KMS-11 (cell line): ENCODE results near the gene NDOR1.

Experiments used
- H2AFZ ChIP-seq: fragments of 200-600 bp; sonication (generic); 2 replicates; pipeline ENCODE4 v1.6.1; 2016; ENCODE audit warnings: antibody characterized with exemption, mixed run types, low read depth
- H3K27ac ChIP-seq: fragments of 200-600 bp; sonication (generic); 2 replicates; pipeline ENCODE4 v1.6.1; 2016; ENCODE audit warnings: mild to moderate bottlenecking, mixed run types
- H3K27me3 ChIP-seq: fragments of 200-600 bp; sonication (generic); 2 replicates; pipeline ENCODE4 v1.6.1; 2017; ENCODE audit warnings: mild to moderate bottlenecking, low read depth, mixed run types, moderate library complexity; ENCODE audit not compliant: insufficient read depth
- H3K36me3 ChIP-seq: fragments of 200-600 bp; sonication (generic); 2 replicates; pipeline ENCODE4 v1.6.1; 2017; ENCODE audit warnings: mild to moderate bottlenecking, mixed run types; ENCODE audit not compliant: insufficient read depth
- H3K4me1 ChIP-seq: fragments of 200-600 bp; sonication (generic); 2 replicates; pipeline ENCODE4 v1.6.1; 2016; ENCODE audit warnings: mild to moderate bottlenecking, low read depth, mixed run types; ENCODE audit not compliant: poor library complexity, severe bottlenecking
- H3K4me2 ChIP-seq: fragments of 200-600 bp; sonication (generic); 2 replicates; pipeline ENCODE4 v1.7.0; 2016; ENCODE audit warnings: mild to moderate bottlenecking, mixed run types
- H3K4me3 ChIP-seq: fragments of 200-600 bp; sonication (generic); IDR thresholded peaks from 2 replicates; pipeline ENCODE4 v1.6.1; 2017; ENCODE audit warnings: low read depth, low read length, mixed read lengths; ENCODE audit not compliant: insufficient read depth
- H3K79me2 ChIP-seq: fragments of 200-600 bp; sonication (generic); 2 replicates; pipeline ENCODE4 v1.6.1; 2016; ENCODE audit warnings: low read depth, mixed run types; ENCODE audit not compliant: insufficient read depth
- H3K9ac ChIP-seq: fragments of 200-600 bp; sonication (generic); 2 replicates; pipeline ENCODE4 v1.6.1; 2016; ENCODE audit warnings: mild to moderate bottlenecking, mixed run types
- H4K20me1 ChIP-seq: fragments of 200-600 bp; sonication (generic); 2 replicates; pipeline ENCODE4 v1.6.1; 2016; ENCODE audit warnings: mild to moderate bottlenecking, mixed run types; ENCODE audit not compliant: insufficient read depth
- TF ChIP-seq, protein P1 (sequence below): fragments of 200-600 bp; sonication (generic); conservative IDR thresholded peaks from 2 replicates; pipeline ENCODE4 v1.6.1; 2017; ENCODE audit warnings: low read depth, mild to moderate bottlenecking, antibody characterized with exemption, low read length, moderate library complexity, mixed read lengths

NDOR1 gene

DNA sequence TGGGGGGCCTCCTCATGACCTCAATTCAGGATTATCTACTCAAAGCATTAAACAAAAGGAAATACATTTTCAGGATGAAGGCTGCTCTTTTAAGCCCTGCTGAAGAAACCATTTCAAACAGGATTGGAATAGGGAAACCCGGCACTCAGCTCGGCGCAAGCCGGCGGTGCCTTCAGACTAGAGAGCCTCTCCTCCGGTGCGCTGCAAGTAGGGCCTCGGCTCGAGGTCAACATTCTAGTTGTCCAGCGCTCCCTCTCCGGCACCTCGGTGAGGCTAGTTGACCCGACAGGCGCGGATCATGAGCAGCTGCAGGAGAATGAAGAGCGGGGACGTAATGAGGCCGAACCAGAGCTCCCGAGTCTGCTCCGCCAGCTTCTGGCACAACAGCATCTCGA, 772 bp upstream of the NDOR1 start:
- Histone ChIP-seq H2AFZ (peak overlapping the region; percentile 55; the same call in 1 of the 2 replicates), H3K4me1 (peaks cover 32% of the 10 kb centered on the region), H3K4me2 (peak overlapping the region; percentile 75), H3K27me3 (no peaks in the 10 kb centered on the region), H3K4me3 (no peak overlapping the region), H4K20me1 (no peaks in the 10 kb centered on the region), H3K36me3 (no peaks in the 10 kb centered on the region), H3K9ac (peak overlapping the region; percentile 72; the same call in 1 of the 2 replicates), H3K79me2 (peaks cover 43% of the 10 kb centered on the region), H3K27ac (peak overlapping the region; percentile 31; the same call in 1 of the 2 replicates)
- TF ChIP-seq, protein P1, sequence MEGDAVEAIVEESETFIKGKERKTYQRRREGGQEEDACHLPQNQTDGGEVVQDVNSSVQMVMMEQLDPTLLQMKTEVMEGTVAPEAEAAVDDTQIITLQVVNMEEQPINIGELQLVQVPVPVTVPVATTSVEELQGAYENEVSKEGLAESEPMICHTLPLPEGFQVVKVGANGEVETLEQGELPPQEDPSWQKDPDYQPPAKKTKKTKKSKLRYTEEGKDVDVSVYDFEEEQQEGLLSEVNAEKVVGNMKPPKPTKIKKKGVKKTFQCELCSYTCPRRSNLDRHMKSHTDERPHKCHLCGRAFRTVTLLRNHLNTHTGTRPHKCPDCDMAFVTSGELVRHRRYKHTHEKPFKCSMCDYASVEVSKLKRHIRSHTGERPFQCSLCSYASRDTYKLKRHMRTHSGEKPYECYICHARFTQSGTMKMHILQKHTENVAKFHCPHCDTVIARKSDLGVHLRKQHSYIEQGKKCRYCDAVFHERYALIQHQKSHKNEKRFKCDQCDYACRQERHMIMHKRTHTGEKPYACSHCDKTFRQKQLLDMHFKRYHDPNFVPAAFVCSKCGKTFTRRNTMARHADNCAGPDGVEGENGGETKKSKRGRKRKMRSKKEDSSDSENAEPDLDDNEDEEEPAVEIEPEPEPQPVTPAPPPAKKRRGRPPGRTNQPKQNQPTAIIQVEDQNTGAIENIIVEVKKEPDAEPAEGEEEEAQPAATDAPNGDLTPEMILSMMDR = no peak

DNA sequence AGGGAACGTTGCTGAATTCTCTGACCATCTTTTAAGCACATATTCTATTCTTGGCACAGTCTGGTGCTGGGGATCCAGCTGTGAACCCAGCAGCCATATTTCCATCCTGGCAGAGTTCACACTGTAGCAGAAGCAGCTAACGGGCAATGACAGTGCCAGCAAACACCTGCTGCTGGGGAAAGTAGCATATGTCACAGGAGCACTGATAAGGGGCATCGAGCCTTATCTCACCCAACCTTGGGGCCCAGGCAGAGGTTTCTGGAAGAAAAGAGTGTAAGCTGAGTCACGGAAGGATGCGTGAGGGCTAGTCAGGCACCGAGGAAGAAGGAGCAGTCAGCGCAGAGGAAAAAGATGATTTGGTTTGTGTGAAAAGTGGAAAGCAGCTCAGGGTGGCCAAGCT, 1.1 kb downstream of the NDOR1 start:
- H4K20me1 ChIP-seq = no peaks in the 10 kb centered on the region
- H3K4me1 ChIP-seq = peaks cover 28% of the 10 kb centered on the region
- H3K36me3 ChIP-seq = no peaks in the 10 kb centered on the region
- peaks cover 37% of the 10 kb centered on the region for H3K79me2 ChIP-seq
- H3K9ac ChIP-seq = peak overlapping the region; percentile 72; the same call in 1 of the 2 replicates
- H3K4me3 ChIP-seq = no peak overlapping the region
- TF ChIP-seq, protein P1 = no peak
- H2AFZ ChIP-seq = no peak overlapping the region
- H3K27me3 ChIP-seq = no peaks in the 10 kb centered on the region
- no peak overlapping the region for H3K27ac ChIP-seq
- peak overlapping the region; percentile 75 for H3K4me2 ChIP-seq

GRCh38 chr9:137211532-137211931, 6.0 kb downstream of the NDOR1 start:
- no peak overlapping the region for H3K9ac ChIP-seq
- H3K4me1 ChIP-seq = peaks cover 5% of the 10 kb centered on the region
- H3K36me3 ChIP-seq = no peaks in the 10 kb centered on the region
- no peak overlapping the region for H3K4me2 ChIP-seq
- no peaks in the 10 kb centered on the region for H3K27me3 ChIP-seq
- TF ChIP-seq, protein P1 = no peak
- H4K20me1 ChIP-seq = no peaks in the 10 kb centered on the region
- H3K27ac ChIP-seq = no peak overlapping the region
- H3K4me3 ChIP-seq = no peak overlapping the region
- H3K79me2 ChIP-seq = peaks cover 9% of the 10 kb centered on the region
- no peak overlapping the region for H2AFZ ChIP-seq

DNA sequence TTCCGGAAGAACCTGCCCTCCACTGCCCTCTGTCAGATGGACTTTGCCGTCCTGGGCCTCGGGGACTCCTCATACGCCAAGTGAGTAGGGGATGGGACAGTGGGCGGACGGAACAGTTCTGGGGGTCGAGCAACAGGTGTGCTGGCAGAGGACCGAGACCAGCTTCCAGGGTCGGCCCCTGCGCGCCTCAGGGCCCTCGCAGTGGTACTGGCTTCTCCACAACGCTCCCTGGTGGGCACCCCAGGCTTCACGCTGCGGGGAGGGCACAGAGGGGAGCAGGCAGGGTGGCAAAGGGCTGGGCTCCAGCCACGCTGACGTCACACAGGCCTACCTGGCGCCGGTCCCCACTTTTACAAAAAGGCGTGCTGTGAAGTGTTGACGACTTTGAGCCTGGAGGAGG, 7.0 kb downstream of the NDOR1 start:
- Histone ChIP-seq H3K4me2 (no peak overlapping the region), H3K27me3 (no peaks in the 10 kb centered on the region), H2AFZ (no peak overlapping the region), H3K4me1 (no peaks in the 10 kb centered on the region), H3K27ac (no peak overlapping the region), H4K20me1 (no peaks in the 10 kb centered on the region), H3K79me2 (no peaks in the 10 kb centered on the region), H3K9ac (no peak overlapping the region), H3K36me3 (no peaks in the 10 kb centered on the region), H3K4me3 (no peak overlapping the region)
- TF ChIP-seq, protein P1 = no peak
